ENCODE data around the gene DHX40. TPM values are rescaled to one million over a fixed set of nuclear protein-coding genes. Genes with fewer than 3 reads are reported as not detected.

The DHX40 gene
- total RNA-seq, 1 experiment from 2014 or later = 38.9 TPM

GRCh38 chr17:59623151-59623550 is 57.7 kb downstream of the DHX40 start:
- ChIA-PET POLR2A (ENCODE audit: unreplicated experiment) (no interaction called here), CTCF (no interaction called here)
- peak overlapping the region; percentile 76; the same call in 1 of the 2 replicates for H3K4me3 ChIP-seq
- H3K27ac ChIP-seq = peak overlapping the region; percentile 1; the same call in 1 of the 2 replicates
- peaks cover 92% of the 10 kb centered on the region for H3K79me2 ChIP-seq (ENCODE audit: low read depth)
- H3K9me2 ChIP-seq (ENCODE audit: insufficient read depth) = no peaks in the 10 kb centered on the region
- H3K4me2 ChIP-seq = peak overlapping the region; percentile 80
- peaks cover 39% of the 10 kb centered on the region for H3K4me1 ChIP-seq (replicated peaks; ENCODE audit: insufficient read depth)
- intact Hi-C loops (cut with micrococcal nuclease; ENCODE audit: unreplicated experiment) = no loop called here
- H3K9me3 ChIP-seq (ENCODE audit: insufficient read depth, low read depth) = no peaks in the 10 kb centered on the region
- TF ChIP-seq CTCF (conservative IDR thresholded peaks at IDR 0.05) (no peak), EZH2 (IDR thresholded peaks at IDR 0.05; ENCODE audit: low read depth) (no peak)
- DNase-seq = no peak
- no peak overlapping the region for H2AFZ ChIP-seq
- BruUV-seq (replicated peaks) = no TSS peak
- peaks cover 21% of the 10 kb centered on the region; the same call in 1 of the 2 replicates for H3F3A ChIP-seq (ENCODE audit: insufficient read depth, low read depth)
- peaks cover 74% of the 10 kb centered on the region for H4K20me1 ChIP-seq (ENCODE audit: insufficient read depth)
- H3K36me3 ChIP-seq (ENCODE audit: low read depth) = peaks cover 41% of the 10 kb centered on the region; the same call in 1 of the 2 replicates
- no peaks in the 10 kb centered on the region for H3K27me3 ChIP-seq (ENCODE audit: insufficient read depth, low read depth)

- CTCF ChIA-PET = no interaction called here
- no peak overlapping the region for H3K4me2 ChIP-seq
- DNase-seq = no peak
- H3K9me3 ChIP-seq (ENCODE audit: insufficient read depth, low read depth) = no peaks in the 10 kb centered on the region
- intact Hi-C loops (cut with micrococcal nuclease; ENCODE audit: unreplicated experiment) = no loop called here
- H3K9me2 ChIP-seq (ENCODE audit: insufficient read depth) = no peaks in the 10 kb centered on the region
- BruUV-seq (replicated peaks) = no TSS peak
- H3K36me3 ChIP-seq (ENCODE audit: low read depth) = peaks cover 51% of the 10 kb centered on the region; the same call in 1 of the 2 replicates
- no peak overlapping the region for H3K27ac ChIP-seq
- H4K20me1 ChIP-seq (ENCODE audit: insufficient read depth) = peaks cover 98% of the 10 kb centered on the region
- H3K4me1 ChIP-seq (replicated peaks; ENCODE audit: insufficient read depth) = peaks cover 29% of the 10 kb centered on the region
- peaks cover 15% of the 10 kb centered on the region; the same call in 1 of the 2 replicates for H3F3A ChIP-seq (ENCODE audit: insufficient read depth, low read depth)
- peaks cover 100% of the 10 kb centered on the region for H3K79me2 ChIP-seq (ENCODE audit: low read depth)
- no peak overlapping the region for H2AFZ ChIP-seq
- POLR2A ChIA-PET (ENCODE audit: unreplicated experiment) = interaction anchor here (0.7 kb wide), 1 partner anchor 17 kb away, joined by 3 read pairs; no protein-coding TSS in a partner anchor
- TF ChIP-seq EZH2 (IDR thresholded peaks at IDR 0.05; ENCODE audit: low read depth) (no peak), CTCF (conservative IDR thresholded peaks at IDR 0.05) (no peak)
- H3K4me3 ChIP-seq = no peak overlapping the region
- H3K27me3 ChIP-seq (ENCODE audit: insufficient read depth, low read depth) = no peaks in the 10 kb centered on the region
Observed at GRCh38 chr17:59626756-59627155, 61.3 kb downstream of the DHX40 start.

- DNase-seq = no peak
- POLR2A ChIA-PET (ENCODE audit: unreplicated experiment) = interaction anchor here (0.6 kb wide), 1 partner anchor 851 kb away, joined by 11 read pairs; no protein-coding TSS in a partner anchor
Observed at GRCh38 chr17:59627274-59627673, 61.9 kb downstream of the DHX40 start.

More at GRCh38 chr17:59627274-59627673, 61.9 kb downstream of the DHX40 start:
- no TSS peak for BruUV-seq (replicated peaks)
- H3F3A ChIP-seq (ENCODE audit: insufficient read depth, low read depth) = peaks cover 15% of the 10 kb centered on the region; the same call in 1 of the 2 replicates
- H3K4me3 ChIP-seq = no peak overlapping the region
- TF ChIP-seq EZH2 (IDR thresholded peaks at IDR 0.05; ENCODE audit: low read depth) = no peak
- no peak for TF ChIP-seq CTCF (conservative IDR thresholded peaks at IDR 0.05)
- H3K4me1 ChIP-seq (replicated peaks; ENCODE audit: insufficient read depth) = peaks cover 24% of the 10 kb centered on the region
- no peak overlapping the region for H3K27ac ChIP-seq
- no peaks in the 10 kb centered on the region for H3K9me3 ChIP-seq (ENCODE audit: insufficient read depth, low read depth)
- peaks cover 97% of the 10 kb centered on the region for H4K20me1 ChIP-seq (ENCODE audit: insufficient read depth)
- intact Hi-C loops (cut with micrococcal nuclease; ENCODE audit: unreplicated experiment) = no loop called here
- no peaks in the 10 kb centered on the region for H3K27me3 ChIP-seq (ENCODE audit: insufficient read depth, low read depth)
- peaks cover 51% of the 10 kb centered on the region; the same call in 1 of the 2 replicates for H3K36me3 ChIP-seq (ENCODE audit: low read depth)
- CTCF ChIA-PET = no interaction called here
- peaks cover 100% of the 10 kb centered on the region for H3K79me2 ChIP-seq (ENCODE audit: low read depth)
- no peaks in the 10 kb centered on the region for H3K9me2 ChIP-seq (ENCODE audit: insufficient read depth)
- H3K4me2 ChIP-seq = no peak overlapping the region
- H2AFZ ChIP-seq = no peak overlapping the region

All from PC-9 (cell line).